ENCODE results near the gene KHSRP. TPM values are rescaled to one million over a fixed set of nuclear protein-coding genes. Genes with fewer than 3 reads are reported as not detected.

The KHSRP gene
- total RNA-seq, 4 donors from 2014 or later: 91.2 to 162 (median 118) TPM

GRCh38 chr19:6421075-6422014 lies 3.3 kb downstream of the KHSRP start:
- no peaks in the 10 kb centered on the region for H3K27me3 ChIP-seq
- peaks cover 0 to 57% (median 0%) of the 10 kb centered on the region in 3 donors for H3K36me3 ChIP-seq
- H3K4me1 ChIP-seq: peaks cover 0 to 22% (median 9%) of the 10 kb centered on the region in 4 donors
- no peak overlapping the region for H3K27ac ChIP-seq
- H3K4me3 ChIP-seq: no peak overlapping the region
- no peak for DNase-seq
- H3K9me3 ChIP-seq: no peaks in the 10 kb centered on the region
- TF ChIP-seq, protein P1, sequence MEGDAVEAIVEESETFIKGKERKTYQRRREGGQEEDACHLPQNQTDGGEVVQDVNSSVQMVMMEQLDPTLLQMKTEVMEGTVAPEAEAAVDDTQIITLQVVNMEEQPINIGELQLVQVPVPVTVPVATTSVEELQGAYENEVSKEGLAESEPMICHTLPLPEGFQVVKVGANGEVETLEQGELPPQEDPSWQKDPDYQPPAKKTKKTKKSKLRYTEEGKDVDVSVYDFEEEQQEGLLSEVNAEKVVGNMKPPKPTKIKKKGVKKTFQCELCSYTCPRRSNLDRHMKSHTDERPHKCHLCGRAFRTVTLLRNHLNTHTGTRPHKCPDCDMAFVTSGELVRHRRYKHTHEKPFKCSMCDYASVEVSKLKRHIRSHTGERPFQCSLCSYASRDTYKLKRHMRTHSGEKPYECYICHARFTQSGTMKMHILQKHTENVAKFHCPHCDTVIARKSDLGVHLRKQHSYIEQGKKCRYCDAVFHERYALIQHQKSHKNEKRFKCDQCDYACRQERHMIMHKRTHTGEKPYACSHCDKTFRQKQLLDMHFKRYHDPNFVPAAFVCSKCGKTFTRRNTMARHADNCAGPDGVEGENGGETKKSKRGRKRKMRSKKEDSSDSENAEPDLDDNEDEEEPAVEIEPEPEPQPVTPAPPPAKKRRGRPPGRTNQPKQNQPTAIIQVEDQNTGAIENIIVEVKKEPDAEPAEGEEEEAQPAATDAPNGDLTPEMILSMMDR (IDR thresholded peaks at IDR 0.05): no peak
- TF ChIP-seq POLR2A (IDR thresholded peaks at IDR 0.05): no peak

GRCh38 chr19:6418562-6418932 lies 6.1 kb downstream of the KHSRP start:
- Histone ChIP-seq H3K4me1 (peaks cover 0 to 12% (median 4%) of the 10 kb centered on the region in 4 donors), H3K27ac (no peak overlapping the region), H3K27me3 (no peaks in the 10 kb centered on the region), H3K9me3 (no peaks in the 10 kb centered on the region), H3K4me3 (no peak overlapping the region), H3K36me3 (peaks cover 0 to 82% (median 0%) of the 10 kb centered on the region in 3 donors)
- TF ChIP-seq, protein P1 (IDR thresholded peaks at IDR 0.05): no peak
- TF ChIP-seq POLR2A (IDR thresholded peaks at IDR 0.05): no peak
- no peak for DNase-seq

DNA sequence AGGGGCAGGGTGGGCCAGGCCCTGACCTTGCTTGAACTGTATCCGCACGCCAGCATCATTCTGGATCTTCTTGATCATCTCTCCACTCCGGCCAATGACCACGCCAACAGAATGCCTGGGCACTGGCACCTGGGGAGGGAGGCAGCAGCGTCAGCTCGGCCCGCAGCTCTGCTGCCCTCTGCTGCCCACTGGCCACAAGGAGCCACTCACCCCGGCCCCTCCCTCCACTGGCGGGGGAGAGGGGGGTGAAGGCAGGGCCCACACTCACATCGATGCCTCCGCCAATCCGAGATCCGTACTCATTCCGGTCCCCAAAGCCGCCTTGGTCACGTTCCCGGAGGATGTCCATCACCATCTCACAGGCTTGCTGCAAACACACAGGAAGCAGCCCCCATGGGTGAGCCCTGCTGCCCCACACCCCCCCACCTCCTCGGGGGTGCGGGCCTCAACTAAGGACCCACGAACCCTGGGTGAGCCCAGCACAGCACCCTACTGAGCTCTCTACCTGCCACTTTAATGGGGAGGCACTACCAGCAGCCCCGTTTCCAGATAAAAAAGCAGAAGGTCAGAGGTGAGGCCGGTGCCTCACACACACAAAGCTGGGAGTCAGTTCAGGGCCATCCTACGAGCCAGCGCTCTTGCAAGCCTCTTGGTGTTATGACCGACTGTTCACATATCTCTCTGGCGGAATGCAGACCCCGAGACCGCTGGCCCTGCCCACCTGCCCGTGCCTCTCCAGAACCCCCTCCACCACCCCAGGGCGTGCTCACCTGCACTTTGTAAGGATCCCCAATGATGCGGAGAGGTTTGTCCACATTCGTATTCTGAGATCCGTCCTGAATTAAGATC lies 6.7 kb downstream of the KHSRP start:
- Histone ChIP-seq H3K36me3 (peaks cover 0 to 82% (median 0%) of the 10 kb centered on the region in 3 donors), H3K27ac (no peak overlapping the region), H3K4me3 (no peak overlapping the region), H3K9me3 (no peaks in the 10 kb centered on the region), H3K27me3 (no peaks in the 10 kb centered on the region), H3K4me1 (peaks cover 0 to 12% (median under 1%) of the 10 kb centered on the region in 4 donors)
- DNase-seq: no peak
- TF ChIP-seq POLR2A (IDR thresholded peaks at IDR 0.05): no peak
- TF ChIP-seq, protein P1 (IDR thresholded peaks at IDR 0.05): peak in 3 of 6 experiments; percentile 32 to 42 (median 35)

DNA sequence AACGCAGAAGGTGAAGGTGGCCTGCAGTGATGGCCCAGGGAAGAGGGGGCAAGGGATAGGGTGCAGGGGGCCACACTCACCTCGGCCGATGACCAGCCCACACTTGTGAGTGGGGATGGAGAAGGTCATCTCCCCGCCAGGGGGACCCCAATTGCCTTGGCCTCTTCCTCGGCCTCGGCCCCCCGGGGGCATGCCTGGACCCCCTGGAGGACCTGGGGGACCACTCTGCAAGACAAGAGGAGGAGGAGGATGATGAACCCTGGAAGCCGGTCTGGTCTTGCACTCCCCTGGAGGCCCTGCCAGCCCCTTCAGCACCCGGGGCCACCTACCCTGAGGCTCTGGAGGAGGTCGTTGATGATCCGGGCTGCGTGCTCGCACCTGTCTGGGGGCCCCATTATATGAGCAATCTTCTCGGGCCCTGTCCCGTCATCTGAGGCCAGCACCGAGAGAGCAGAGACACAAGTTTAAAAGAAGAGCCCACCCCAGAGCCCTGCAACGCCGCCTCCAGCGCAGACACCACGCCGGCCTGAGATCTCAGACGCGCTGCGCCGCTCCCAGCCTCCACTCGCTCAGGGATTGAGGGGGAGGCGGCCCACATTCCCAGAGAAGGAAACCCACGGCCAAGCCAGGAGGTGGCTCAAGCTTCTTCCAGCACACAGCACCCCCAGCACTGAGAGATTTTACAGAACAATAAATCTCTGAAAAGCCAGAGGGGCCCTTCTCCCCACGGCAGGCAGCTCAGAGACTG lies 7.8 kb downstream of the KHSRP start:
- TF ChIP-seq, protein P1 (IDR thresholded peaks at IDR 0.05): no peak
- no peak for TF ChIP-seq POLR2A (IDR thresholded peaks at IDR 0.05)
- Histone ChIP-seq H3K27me3 (no peaks in the 10 kb centered on the region), H3K4me1 (peaks cover 0 to 13% (median 0%) of the 10 kb centered on the region in 4 donors), H3K9me3 (no peaks in the 10 kb centered on the region), H3K27ac (no peak overlapping the region), H3K36me3 (peaks cover 0 to 79% (median 0%) of the 10 kb centered on the region in 3 donors), H3K4me3 (no peak overlapping the region)
- no peak for DNase-seq
